IMR-90 (cell line): ENCODE measurements around the gene GFY. TPM values are rescaled to one million over a fixed set of nuclear protein-coding genes. Genes with fewer than 3 reads are reported as not detected.

Experiments
- ATAC-seq: fragments of 200-7000 bp; cut with Tn5 transposase; 2 replicates; pipeline ENCODE4 v1.9.1; 2020; ENCODE audit warnings: low read depth, mild to moderate bottlenecking, moderate library complexity
- BruUV-seq: library from RNA; stranded (reverse); fragments of 400-500 nt; replicated peaks from 2 replicates; lab custom pipeline; 2021; lab: Mats Ljungman, UMichigan
- CTCF ChIA-PET: fragments of 300-600 bp; formaldehyde crosslinking; extraction: SDS; loops from one replicate; lab custom pipeline; 2021; ENCODE audit warnings: antibody characterized with exemption; lab: Yijun Ruan, JAX
- POLR2A ChIA-PET: fragments of 300-600 bp; sonication (Branson Sonifier 250); formaldehyde crosslinking; loops from one replicate; lab custom pipeline; 2022; ENCODE audit warnings: antibody characterized with exemption; ENCODE audit not compliant: unreplicated experiment; lab: Charles Lee
- DNase-seq: peaks from one replicate; pipeline ENCODE4 v3.0.0; 2013
- H2AFZ ChIP-seq: replicated peaks from 2 replicates; pipeline ENCODE3; 2013; ENCODE audit warnings: low read length, mild to moderate bottlenecking; ENCODE audit not compliant: poor library complexity
- H2AK5ac ChIP-seq: 2 replicates; pipeline ENCODE4 v1.6.1; 2013; ENCODE audit warnings: low read depth, low read length, inconsistent platforms
- H2AK9ac ChIP-seq: replicated peaks from 2 replicates; pipeline ENCODE3; 2013; ENCODE audit warnings: mild to moderate bottlenecking, low read depth, low read length, moderate library complexity; ENCODE audit not compliant: poor library complexity
- H2BK120ac ChIP-seq: 2 replicates; pipeline ENCODE4 v1.6.1; 2013; ENCODE audit warnings: low read depth, low read length, inconsistent platforms
- H2BK15ac ChIP-seq: 3 replicates; pipeline ENCODE4 v1.6.1; 2013; ENCODE audit warnings: low read depth, low read length, inconsistent platforms
- H2BK20ac ChIP-seq: 2 replicates; pipeline ENCODE4 v1.6.1; 2013; ENCODE audit warnings: low read depth, mild to moderate bottlenecking, inconsistent platforms, low read length, moderate library complexity
- H2BK5ac ChIP-seq: 2 replicates; pipeline ENCODE4 v1.6.1; 2013; ENCODE audit warnings: mild to moderate bottlenecking, low read depth, low read length, inconsistent platforms; ENCODE audit not compliant: poor library complexity, severe bottlenecking
- H3K14ac ChIP-seq: replicated peaks from 2 replicates; pipeline ENCODE4 v1.6.1; 2013; ENCODE audit warnings: low read depth, low read length, inconsistent platforms
- H3K18ac ChIP-seq: 2 replicates; pipeline ENCODE4 v1.6.1; 2013; ENCODE audit warnings: low read depth, low read length, control low read depth
- H3K23ac ChIP-seq: 2 replicates; pipeline ENCODE4 v1.6.1; 2013; ENCODE audit warnings: low read depth, low read length, inconsistent platforms
- H3K27ac ChIP-seq: 2 replicates; pipeline ENCODE4 v1.5.1; 2013; ENCODE audit warnings: mild to moderate bottlenecking, control low read depth, low read length; ENCODE audit not compliant: insufficient read depth
- H3K27me3 ChIP-seq: 2 replicates; pipeline ENCODE4 v1.6.1; 2013; ENCODE audit warnings: low read length; ENCODE audit not compliant: control insufficient read depth, insufficient read depth
- H3K36me3 ChIP-seq: 2 replicates; pipeline ENCODE4 v1.6.1; 2013; ENCODE audit warnings: low read length, mixed read lengths; ENCODE audit not compliant: control insufficient read depth, insufficient read depth
- H3K4ac ChIP-seq: 2 replicates; pipeline ENCODE4 v1.6.1; 2013; ENCODE audit warnings: low read depth, low read length, inconsistent platforms
- H3K4me1 ChIP-seq: 2 replicates; pipeline ENCODE4 v1.6.1; 2013; ENCODE audit warnings: low read length, mixed read lengths; ENCODE audit not compliant: control insufficient read depth, insufficient read depth
- H3K4me2 ChIP-seq: 2 replicates; pipeline ENCODE4 v1.6.1; 2013; ENCODE audit warnings: low read depth, mild to moderate bottlenecking, control low read depth, low read length, moderate library complexity
- H3K4me3 ChIP-seq: 2 replicates; pipeline ENCODE4 v1.5.1; 2013; ENCODE audit warnings: low read depth, mild to moderate bottlenecking, control low read depth, low read length, moderate library complexity; ENCODE audit not compliant: insufficient read depth
- H3K56ac ChIP-seq: 2 replicates; pipeline ENCODE4 v1.6.1; 2013; ENCODE audit warnings: low read length, inconsistent platforms; ENCODE audit not compliant: insufficient read depth; ENCODE audit errors: extremely low read depth
- H3K79me1 ChIP-seq, 2 experiments: 2 replicates each; pipeline ENCODE4 v1.6.1; 2013; ENCODE audit warnings: low read length in 2 of 2, inconsistent platforms in 1 of 2, low read depth in 1 of 2
- H3K9ac ChIP-seq: 2 replicates; pipeline ENCODE4 v1.6.1; 2013; ENCODE audit warnings: low read depth, low read length, control low read depth
- H3K9me1 ChIP-seq: 2 replicates; pipeline ENCODE4 v1.6.1; 2013; ENCODE audit warnings: low read length, inconsistent platforms; ENCODE audit not compliant: insufficient read depth
- H3K9me3 ChIP-seq: 2 replicates; pipeline ENCODE4 v1.6.1; 2013; ENCODE audit warnings: low read length; ENCODE audit not compliant: control insufficient read depth, insufficient read depth
- H4K20me1 ChIP-seq: 2 replicates; pipeline ENCODE4 v1.6.1; 2013; ENCODE audit warnings: low read length, inconsistent platforms; ENCODE audit not compliant: insufficient read depth
- H4K5ac ChIP-seq: 2 replicates; pipeline ENCODE4 v1.6.1; 2013; ENCODE audit warnings: mild to moderate bottlenecking, low read depth, low read length, control low read depth
- H4K8ac ChIP-seq, 2 experiments: 2 replicates each; pipeline ENCODE4 v1.6.1; 2013; ENCODE audit warnings: low read depth in 2 of 2, low read length in 2 of 2, control low read depth in 1 of 2, inconsistent platforms in 1 of 2
- H4K91ac ChIP-seq: 2 replicates; pipeline ENCODE4 v1.6.1; 2013; ENCODE audit warnings: low read depth, low read length, inconsistent platforms; ENCODE audit not compliant: insufficient read depth
- BHLHE40 ChIP-seq: fragments of 150-350 bp; IDR thresholded peaks from 2 replicates; pipeline ENCODE4 v1.6.1; 2016; ENCODE audit warnings: mild to moderate bottlenecking, low read depth, low read length
- CEBPB ChIP-seq: IDR thresholded peaks from 2 replicates; pipeline ENCODE4 v1.6.1; 2012; ENCODE audit warnings: low read depth, low read length, improper control_type of control experiment
- CHD1 ChIP-seq: IDR thresholded peaks from 2 replicates; pipeline ENCODE4 v1.6.1; 2012; ENCODE audit warnings: low read depth, low read length, improper control_type of control experiment
- FOS ChIP-seq: fragments of 150-350 bp; IDR thresholded peaks from 2 replicates; pipeline ENCODE4 v1.6.1; 2016; ENCODE audit warnings: low read depth, low read length
- MAFK ChIP-seq: IDR thresholded peaks from 2 replicates; pipeline ENCODE4 v1.6.1; 2012; ENCODE audit warnings: low read depth, low read length, improper control_type of control experiment
- MAZ ChIP-seq: IDR thresholded peaks from 2 replicates; pipeline ENCODE4 v1.6.1; 2012; ENCODE audit warnings: low read depth, mild to moderate bottlenecking, low read length, improper control_type of control experiment, moderate library complexity, borderline replicate concordance
- MXI1 ChIP-seq: IDR thresholded peaks from 2 replicates; pipeline ENCODE4 v1.6.1; 2012; ENCODE audit warnings: low read depth, mild to moderate bottlenecking, low read length, moderate library complexity, borderline replicate concordance
- NFE2L2 ChIP-seq: fragments of 150-350 bp; IDR thresholded peaks from 2 replicates; pipeline ENCODE4 v1.6.1; 2016; ENCODE audit warnings: low read depth, mild to moderate bottlenecking, low read length
- RAD21 ChIP-seq: IDR thresholded peaks from 2 replicates; pipeline ENCODE4 v1.6.1; 2012; ENCODE audit warnings: low read length, improper control_type of control experiment
- RFX5 ChIP-seq: IDR thresholded peaks from 2 replicates; pipeline ENCODE4 v1.8.0; 2012; ENCODE audit warnings: low read depth, mild to moderate bottlenecking, low read length, moderate library complexity
- SMC3 ChIP-seq: fragments of 150-350 bp; IDR thresholded peaks from 2 replicates; pipeline ENCODE4 v1.6.1; 2016; ENCODE audit warnings: low read depth, mild to moderate bottlenecking, antibody characterized with exemption, low read length, moderate library complexity
- WGBS, 2 experiments: methylation state at CpG; one replicate each; pipeline versions ENCODE4 v1.1.5 to v1.1.7; 2013; ENCODE audit warnings: missing lambda C conversion rate in 2 of 2; ENCODE audit not compliant: insufficient read length in 1 of 2; ENCODE audit errors: extremely low coverage in 2 of 2; 5-methylcytosine and 5-hydroxymethylcytosine counted together
- dilution Hi-C: fragments of 300-500 bp; cut with HindIII; formaldehyde crosslinking; loops from one replicate; pipeline ENCODE4 v1.14.3; 2018; ENCODE audit warnings: low sequenced_read_pairs; ENCODE audit not compliant: unreplicated experiment
- in situ Hi-C: fragments of 300-500 bp; cut with MboI; formaldehyde crosslinking; loops from 3 replicates; pipeline ENCODE4 v1.14.3; 2019; ENCODE audit warnings: low sequenced_read_pairs, inconsistent platforms, mixed read lengths
- intact Hi-C: fragments of 100-400 bp; cut with micrococcal nuclease; formaldehyde crosslinking; loops from 2 replicates; pipeline ENCODE4 v1.10.0; 2022
- polyA plus RNA-seq, 3 experiments: library from polyadenylated mRNA; depleted of rRNA; stranded (reverse); fragments of >200 nt; gene quantifications; 2 replicates each; pipeline ENCODE4 v1.2.3, GENCODE V29; 2012; ENCODE audit warnings: low replicate concordance in 1 of 3
- total RNA-seq: library from RNA; depleted of rRNA; stranded (reverse); fragments of >200 nt; gene quantifications from 2 replicates; pipeline ENCODE4 v1.2.3, GENCODE V29; 2012
- TF ChIP-seq, protein P1 (sequence below): fragments of 150-350 bp; IDR thresholded peaks from 2 replicates; pipeline ENCODE4 v1.6.1; 2017; ENCODE audit warnings: mild to moderate bottlenecking, antibody characterized with exemption, low read length, low read depth
- TF ChIP-seq, protein P2 (sequence below): conservative IDR thresholded peaks from 2 replicates; pipeline ENCODE4 v1.5.1; 2012; ENCODE audit warnings: mild to moderate bottlenecking, low read depth, low read length, improper control_type of control experiment
- TF ChIP-seq, protein P3 (sequence below): fragments of 150-350 bp; IDR thresholded peaks from 2 replicates; pipeline ENCODE4 v1.6.1; 2016; ENCODE audit warnings: low read depth, mild to moderate bottlenecking, low read length, moderate library complexity, borderline replicate concordance

Gene GFY
- total and polyA plus RNA-seq, 2 of the 4 experiments (the other 2 are of a cell fraction): not detected

GRCh38 chr19:49442771-49443365 is 17.7 kb downstream of the GFY start:
- Histone ChIP-seq H3K4me2 (peak overlapping the region; percentile 82), H2AK9ac (peak overlapping the region; percentile 85), H4K5ac (no peak overlapping the region), H3K27me3 (peaks cover 44% of the 10 kb centered on the region), H2AFZ (peak overlapping the region; percentile 100), H2BK120ac (no peak overlapping the region), H3K9me1 (peaks cover 3% of the 10 kb centered on the region; the same call in 1 of the 2 replicates), H2BK15ac (no peak overlapping the region), H3K56ac (0 out of 2 replicates have a peak overlapping the region, but pooled peaks have one; percentile 10), H3K23ac (no peak overlapping the region; the same call in 1 of the 2 replicates), H3K9ac (peak overlapping the region; percentile 45), H4K8ac (peak overlapping the region in 1 of 2 experiments; percentile 54; a peak in 1 of 4 replicates), H3K4ac (no peak overlapping the region), H2BK5ac (no peak overlapping the region), H3K4me3 (peak overlapping the region; percentile 53), H4K91ac (no peak overlapping the region; the same call in 1 of the 2 replicates), H3K36me3 (peaks cover 4% of the 10 kb centered on the region; the same call in 1 of the 2 replicates), H4K20me1 (peaks cover 3% of the 10 kb centered on the region; the same call in 1 of the 2 replicates), H3K4me1 (no peaks in the 10 kb centered on the region), H3K18ac (no peak overlapping the region), H2AK5ac (no peak overlapping the region), H3K27ac (no peak overlapping the region; the same call in 1 of the 2 replicates), H3K79me1 (peaks cover 0 to under 1% of the 10 kb centered on the region in 2 experiments; a peak in 2 of 4 replicates), H3K14ac (no peak overlapping the region), H2BK20ac (no peak overlapping the region), H3K9me3 (no peaks in the 10 kb centered on the region)
- intact Hi-C loops: loop anchor here (1.0 kb wide), 4 partner anchors 51 to 217 kb away; partner anchors contain the start of gene DKKL1
- dilution Hi-C loops: no loop called here
- peak; percentile 79 for ATAC-seq
- DNase-seq: peak; percentile 73
- POLR2A ChIA-PET: no interaction called here
- CTCF ChIA-PET: interaction anchor here (0.6 kb wide), 1 partner anchor 178 kb away, joined by 3 read pairs; no protein-coding TSS in a partner anchor
- BruUV-seq: no TSS peak
- in situ Hi-C loops: loop anchor here (10.0 kb wide), 1 partner anchor 48 kb away; no protein-coding TSS in a partner anchor
- no peak for TF ChIP-seq RFX5
- TF ChIP-seq, protein P1, sequence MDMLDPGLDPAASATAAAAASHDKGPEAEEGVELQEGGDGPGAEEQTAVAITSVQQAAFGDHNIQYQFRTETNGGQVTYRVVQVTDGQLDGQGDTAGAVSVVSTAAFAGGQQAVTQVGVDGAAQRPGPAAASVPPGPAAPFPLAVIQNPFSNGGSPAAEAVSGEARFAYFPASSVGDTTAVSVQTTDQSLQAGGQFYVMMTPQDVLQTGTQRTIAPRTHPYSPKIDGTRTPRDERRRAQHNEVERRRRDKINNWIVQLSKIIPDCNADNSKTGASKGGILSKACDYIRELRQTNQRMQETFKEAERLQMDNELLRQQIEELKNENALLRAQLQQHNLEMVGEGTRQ: no peak
- TF ChIP-seq, protein P2, sequence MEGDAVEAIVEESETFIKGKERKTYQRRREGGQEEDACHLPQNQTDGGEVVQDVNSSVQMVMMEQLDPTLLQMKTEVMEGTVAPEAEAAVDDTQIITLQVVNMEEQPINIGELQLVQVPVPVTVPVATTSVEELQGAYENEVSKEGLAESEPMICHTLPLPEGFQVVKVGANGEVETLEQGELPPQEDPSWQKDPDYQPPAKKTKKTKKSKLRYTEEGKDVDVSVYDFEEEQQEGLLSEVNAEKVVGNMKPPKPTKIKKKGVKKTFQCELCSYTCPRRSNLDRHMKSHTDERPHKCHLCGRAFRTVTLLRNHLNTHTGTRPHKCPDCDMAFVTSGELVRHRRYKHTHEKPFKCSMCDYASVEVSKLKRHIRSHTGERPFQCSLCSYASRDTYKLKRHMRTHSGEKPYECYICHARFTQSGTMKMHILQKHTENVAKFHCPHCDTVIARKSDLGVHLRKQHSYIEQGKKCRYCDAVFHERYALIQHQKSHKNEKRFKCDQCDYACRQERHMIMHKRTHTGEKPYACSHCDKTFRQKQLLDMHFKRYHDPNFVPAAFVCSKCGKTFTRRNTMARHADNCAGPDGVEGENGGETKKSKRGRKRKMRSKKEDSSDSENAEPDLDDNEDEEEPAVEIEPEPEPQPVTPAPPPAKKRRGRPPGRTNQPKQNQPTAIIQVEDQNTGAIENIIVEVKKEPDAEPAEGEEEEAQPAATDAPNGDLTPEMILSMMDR: no peak
- TF ChIP-seq MXI1: no peak
- no peak for TF ChIP-seq MAFK
- no peak for TF ChIP-seq SMC3
- TF ChIP-seq RAD21: no peak
- no peak for TF ChIP-seq BHLHE40
- TF ChIP-seq, protein P3, sequence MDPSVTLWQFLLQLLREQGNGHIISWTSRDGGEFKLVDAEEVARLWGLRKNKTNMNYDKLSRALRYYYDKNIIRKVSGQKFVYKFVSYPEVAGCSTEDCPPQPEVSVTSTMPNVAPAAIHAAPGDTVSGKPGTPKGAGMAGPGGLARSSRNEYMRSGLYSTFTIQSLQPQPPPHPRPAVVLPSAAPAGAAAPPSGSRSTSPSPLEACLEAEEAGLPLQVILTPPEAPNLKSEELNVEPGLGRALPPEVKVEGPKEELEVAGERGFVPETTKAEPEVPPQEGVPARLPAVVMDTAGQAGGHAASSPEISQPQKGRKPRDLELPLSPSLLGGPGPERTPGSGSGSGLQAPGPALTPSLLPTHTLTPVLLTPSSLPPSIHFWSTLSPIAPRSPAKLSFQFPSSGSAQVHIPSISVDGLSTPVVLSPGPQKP: no peak
- TF ChIP-seq CHD1: no peak
- TF ChIP-seq CEBPB: no peak
- no peak; the same call in 1 of the 2 replicates for TF ChIP-seq MAZ
- TF ChIP-seq FOS: no peak
- no peak for TF ChIP-seq NFE2L2
- WGBS, 2 experiments: 0% methylated on average over 5 of the region's 43 CpGs; no CpG with 5 or more reads in 1 of the 2 experiments
